GM12878 (cell line): ENCODE results near the gene SLCO4C1. TPM values are rescaled to one million over a fixed set of nuclear protein-coding genes. Genes with fewer than 3 reads are reported as not detected.

Source experiments
- BCL11A ChIP-seq: IDR thresholded peaks from 2 replicates; pipeline ENCODE4 v1.6.1; 2011; ENCODE audit warnings: low read depth, low read length
- BHLHE40 ChIP-seq, 2 experiments: fragments of 450-650 bp in 1 of 2; IDR thresholded peaks; 2 replicates each; pipeline ENCODE4 v1.6.1; 2011 to 2017; ENCODE audit warnings: low read depth in 2 of 2, borderline replicate concordance in 1 of 2, improper control_type of control experiment in 1 of 2, low read length in 1 of 2, mild to moderate bottlenecking in 1 of 2
- E2F8 ChIP-seq: fragments of 450-650 bp; IDR thresholded peaks from 2 replicates; pipeline ENCODE4 v1.6.1; 2018; ENCODE audit warnings: mild to moderate bottlenecking, low read depth, moderate library complexity; ENCODE audit not compliant: partially characterized antibody
- MYC ChIP-seq: IDR thresholded peaks from 2 replicates; pipeline ENCODE4 v1.6.1; 2011; ENCODE audit warnings: mild to moderate bottlenecking, low read length, moderate library complexity, inconsistent platforms; ENCODE audit not compliant: insufficient read depth, insufficient replicate concordance, insufficient read length, severe bottlenecking
- PML ChIP-seq: IDR thresholded peaks from 2 replicates; pipeline ENCODE4 v1.6.1; 2012; ENCODE audit warnings: low read length, inconsistent platforms
- WRNIP1 ChIP-seq: IDR thresholded peaks from 2 replicates; pipeline ENCODE4 v1.6.1; 2011; ENCODE audit warnings: low read depth, low read length, improper control_type of control experiment, borderline replicate concordance
- ZBTB33 ChIP-seq: fragments of 450-650 bp; IDR thresholded peaks from 2 replicates; pipeline ENCODE4 v1.6.1; 2017; ENCODE audit warnings: mild to moderate bottlenecking
- polyA plus RNA-seq, 11 experiments: library from polyadenylated mRNA; depleted of rRNA in 4 of 11; unstranded in 6 of 11; stranded (reverse) in 5 of 11; fragments of >200 nt; fragmentation: Nextera tagmentation in 4 of 11; fragmentation: Illumina TruSeq in 1 of 11; extraction: Ambion mirVana in 4 of 11; extraction: Trizol in 1 of 11; gene quantifications; 1 replicate in 1 of 11; 2 replicates in 10 of 11; pipeline versions ENCODE4 v1.2.1 to v1.2.3, GENCODE V29; 2011 to 2016; ENCODE audit warnings: inconsistent platforms in 2 of 11, missing spikeins in 2 of 11, low read depth in 1 of 11
- total RNA-seq, 4 experiments: library from RNA; depleted of rRNA in 3 of 4; stranded (reverse); fragments of >200 nt in 3 of 4; fragmentation: Illumina TruSeq in 1 of 4; extraction: Trizol in 1 of 4; gene quantifications; 2 replicates each; pipeline versions ENCODE4 v1.2.1 to v1.2.3, GENCODE V29; 2013 to 2021
- TF ChIP-seq, protein P1 (sequence below): fragments of 450-650 bp; conservative IDR thresholded peaks from 2 replicates; pipeline ENCODE4 v1.6.1; 2017; ENCODE audit warnings: mild to moderate bottlenecking, moderate library complexity

Gene SLCO4C1
- total and polyA plus RNA-seq, 10 of the 15 experiments (the other 5 are each of a cell fraction or from before 2014, with no cell fraction given), result 0.12 to 3.9 (median 0.83) TPM

GRCh38 chr5:102278231-102278630, 17.9 kb downstream of the SLCO4C1 start (continued):
- TF ChIP-seq E2F8 (no peak), MYC (no peak), PML (no peak), BHLHE40 (IDR thresholded peaks at IDR 0.05; ENCODE audit: borderline replicate concordance in 1 of 2, low read depth in 2 of 2, low read length in 1 of 2) (no peak), ZBTB33 (no peak), BCL11A (no peak), WRNIP1 (no peak)
- TF ChIP-seq, protein P1, sequence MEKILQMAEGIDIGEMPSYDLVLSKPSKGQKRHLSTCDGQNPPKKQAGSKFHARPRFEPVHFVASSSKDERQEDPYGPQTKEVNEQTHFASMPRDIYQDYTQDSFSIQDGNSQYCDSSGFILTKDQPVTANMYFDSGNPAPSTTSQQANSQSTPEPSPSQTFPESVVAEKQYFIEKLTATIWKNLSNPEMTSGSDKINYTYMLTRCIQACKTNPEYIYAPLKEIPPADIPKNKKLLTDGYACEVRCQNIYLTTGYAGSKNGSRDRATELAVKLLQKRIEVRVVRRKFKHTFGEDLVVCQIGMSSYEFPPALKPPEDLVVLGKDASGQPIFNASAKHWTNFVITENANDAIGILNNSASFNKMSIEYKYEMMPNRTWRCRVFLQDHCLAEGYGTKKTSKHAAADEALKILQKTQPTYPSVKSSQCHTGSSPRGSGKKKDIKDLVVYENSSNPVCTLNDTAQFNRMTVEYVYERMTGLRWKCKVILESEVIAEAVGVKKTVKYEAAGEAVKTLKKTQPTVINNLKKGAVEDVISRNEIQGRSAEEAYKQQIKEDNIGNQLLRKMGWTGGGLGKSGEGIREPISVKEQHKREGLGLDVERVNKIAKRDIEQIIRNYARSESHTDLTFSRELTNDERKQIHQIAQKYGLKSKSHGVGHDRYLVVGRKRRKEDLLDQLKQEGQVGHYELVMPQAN, result no peak
